HEK293 (cell line): ENCODE data around the gene MPHOSPH9.

Experiments
- EGR2 ChIP-seq: fragments of 450-650 bp; formaldehyde crosslinking; IDR thresholded peaks from 2 replicates; pipeline ENCODE4 v1.5.1; 2016; ENCODE audit warnings: low read depth, missing biosample characterization, missing genetic modification characterization
- GLIS2 ChIP-seq: fragments of 450-650 bp; formaldehyde crosslinking; IDR thresholded peaks from 2 replicates; pipeline ENCODE4 v1.5.1; 2016; ENCODE audit warnings: missing biosample characterization, missing genetic modification characterization
- HIC1 ChIP-seq: fragments of 450-650 bp; formaldehyde crosslinking; IDR thresholded peaks from 2 replicates; pipeline ENCODE4 v1.5.1; 2016; ENCODE audit warnings: missing biosample characterization, missing genetic modification characterization
- KLF8 ChIP-seq: fragments of 450-650 bp; formaldehyde crosslinking; IDR thresholded peaks from 2 replicates; pipeline ENCODE4 v1.5.1; 2016; ENCODE audit warnings: missing biosample characterization, missing genetic modification characterization
- PBX3 ChIP-seq: sonication (generic); formaldehyde crosslinking; IDR thresholded peaks from 2 replicates; pipeline ENCODE4 v1.8.1; 2022; ENCODE audit warnings: mild to moderate bottlenecking, moderate library complexity, missing genetic modification reagents
- SP3 ChIP-seq: fragments of 450-650 bp; formaldehyde crosslinking; IDR thresholded peaks from 2 replicates; pipeline ENCODE4 v1.5.1; 2016; ENCODE audit warnings: missing biosample characterization, missing genetic modification characterization
- TRIM28 ChIP-seq: IDR thresholded peaks from 2 replicates; pipeline ENCODE4 v1.6.1; 2011; ENCODE audit warnings: low read length, control low read depth, borderline replicate concordance
- YY1 ChIP-seq: fragments of 450-650 bp; formaldehyde crosslinking; IDR thresholded peaks from 2 replicates; pipeline ENCODE4 v1.5.1; 2018; ENCODE audit warnings: missing biosample characterization, missing genetic modification characterization
- ZBTB20 ChIP-seq: fragments of 450-650 bp; formaldehyde crosslinking; IDR thresholded peaks from 2 replicates; pipeline ENCODE4 v1.5.1; 2016; ENCODE audit warnings: missing biosample characterization, missing genetic modification characterization
- ZBTB8A ChIP-seq: fragments of 450-650 bp; formaldehyde crosslinking; IDR thresholded peaks from 2 replicates; pipeline ENCODE4 v1.5.1; 2016; ENCODE audit warnings: missing biosample characterization, missing genetic modification characterization
- ZNF23 ChIP-seq: fragments of 450-650 bp; formaldehyde crosslinking; IDR thresholded peaks from 2 replicates; pipeline ENCODE4 v1.5.1; 2016; ENCODE audit warnings: missing biosample characterization, missing genetic modification characterization, borderline replicate concordance
- ZNF239 ChIP-seq: fragments of 450-650 bp; formaldehyde crosslinking; IDR thresholded peaks from 2 replicates; pipeline ENCODE4 v1.5.1; 2016; ENCODE audit warnings: missing biosample characterization, missing genetic modification characterization
- ZNF518A ChIP-seq: fragments of 450-650 bp; formaldehyde crosslinking; conservative IDR thresholded peaks from 2 replicates; pipeline ENCODE4 v1.5.1; 2016; ENCODE audit warnings: low read depth, missing biosample characterization, missing genetic modification characterization
- ZNF549 ChIP-seq: fragments of 450-650 bp; IDR thresholded peaks from 2 replicates; pipeline ENCODE4 v1.5.1; 2018; ENCODE audit warnings: missing biosample characterization, missing genetic modification characterization, mild to moderate bottlenecking, inconsistent platforms, moderate library complexity
- ZNF621 ChIP-seq: fragments of 450-650 bp; formaldehyde crosslinking; IDR thresholded peaks from 2 replicates; pipeline ENCODE4 v1.5.1; 2017; ENCODE audit warnings: missing biosample characterization, missing genetic modification characterization
- ZNF677 ChIP-seq: fragments of 450-650 bp; IDR thresholded peaks from 2 replicates; pipeline ENCODE4 v1.5.0; 2018; ENCODE audit warnings: missing biosample characterization, mild to moderate bottlenecking, missing genetic modification characterization, moderate library complexity
- ZXDB ChIP-seq: fragments of 450-650 bp; formaldehyde crosslinking; IDR thresholded peaks from 2 replicates; pipeline ENCODE4 v1.5.1; 2016; ENCODE audit warnings: missing biosample characterization, missing genetic modification characterization
- TF ChIP-seq, protein P1 (sequence below): fragments of 450-650 bp; formaldehyde crosslinking; IDR thresholded peaks from 2 replicates; pipeline ENCODE4 v1.5.1; 2016; ENCODE audit warnings: missing biosample characterization, missing genetic modification characterization
- TF ChIP-seq, protein P2 (sequence below): fragments of 450-650 bp; formaldehyde crosslinking; IDR thresholded peaks from 2 replicates; pipeline ENCODE4 v1.5.1; 2016; ENCODE audit warnings: missing biosample characterization, missing genetic modification characterization

MPHOSPH9 gene

DNA sequence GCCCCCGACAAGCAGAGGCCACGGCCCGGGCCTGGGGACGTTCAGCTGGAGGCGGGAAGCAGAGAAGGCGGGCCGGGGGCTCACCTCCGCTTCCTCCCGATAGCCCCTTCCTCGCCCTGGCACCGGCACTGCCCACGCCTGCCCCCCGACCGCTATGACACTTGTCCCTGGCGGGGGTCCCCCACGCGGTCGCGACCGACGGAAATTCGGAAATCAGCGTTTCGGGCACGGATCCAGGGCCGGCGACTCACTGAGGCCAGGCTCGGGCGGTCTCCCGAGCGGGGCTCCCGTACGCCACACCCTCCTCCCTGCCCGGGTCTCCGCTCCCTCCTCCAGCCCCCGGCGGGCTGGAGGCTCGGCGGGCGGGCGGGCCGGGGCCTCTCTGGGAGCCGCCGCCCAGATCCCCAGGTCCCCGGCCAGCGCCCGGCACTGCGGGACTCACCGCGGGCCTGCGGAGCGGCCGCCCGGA is 82.6 kb downstream of the MPHOSPH9 start (continued):
- no peak for TF ChIP-seq ZNF518A (tag by site-specific recombination)
- TF ChIP-seq YY1: no peak
- peak; percentile 46; the same call in 1 of the 2 replicates for TF ChIP-seq SP3 (tag by site-specific recombination)
- 0 out of 2 replicates have a peak, but pooled peaks have one; percentile 46 for TF ChIP-seq HIC1
- TF ChIP-seq ZXDB (tag by site-specific recombination): 0 out of 2 replicates have a peak, but pooled peaks have one; percentile 17
- TF ChIP-seq ZNF621 (tag by site-specific recombination): no peak
- TF ChIP-seq ZBTB20 (tag by site-specific recombination): peak; percentile 86
- no peak for TF ChIP-seq ZNF549 (tag by site-specific recombination)
- 0 out of 2 replicates have a peak, but pooled peaks have one; percentile 0 for TF ChIP-seq ZNF677 (tag by site-specific recombination)
- peak; percentile 34; the same call in 1 of the 2 replicates for TF ChIP-seq KLF8
- no peak for TF ChIP-seq EGR2 (tag by site-specific recombination)
- TF ChIP-seq, protein P1, sequence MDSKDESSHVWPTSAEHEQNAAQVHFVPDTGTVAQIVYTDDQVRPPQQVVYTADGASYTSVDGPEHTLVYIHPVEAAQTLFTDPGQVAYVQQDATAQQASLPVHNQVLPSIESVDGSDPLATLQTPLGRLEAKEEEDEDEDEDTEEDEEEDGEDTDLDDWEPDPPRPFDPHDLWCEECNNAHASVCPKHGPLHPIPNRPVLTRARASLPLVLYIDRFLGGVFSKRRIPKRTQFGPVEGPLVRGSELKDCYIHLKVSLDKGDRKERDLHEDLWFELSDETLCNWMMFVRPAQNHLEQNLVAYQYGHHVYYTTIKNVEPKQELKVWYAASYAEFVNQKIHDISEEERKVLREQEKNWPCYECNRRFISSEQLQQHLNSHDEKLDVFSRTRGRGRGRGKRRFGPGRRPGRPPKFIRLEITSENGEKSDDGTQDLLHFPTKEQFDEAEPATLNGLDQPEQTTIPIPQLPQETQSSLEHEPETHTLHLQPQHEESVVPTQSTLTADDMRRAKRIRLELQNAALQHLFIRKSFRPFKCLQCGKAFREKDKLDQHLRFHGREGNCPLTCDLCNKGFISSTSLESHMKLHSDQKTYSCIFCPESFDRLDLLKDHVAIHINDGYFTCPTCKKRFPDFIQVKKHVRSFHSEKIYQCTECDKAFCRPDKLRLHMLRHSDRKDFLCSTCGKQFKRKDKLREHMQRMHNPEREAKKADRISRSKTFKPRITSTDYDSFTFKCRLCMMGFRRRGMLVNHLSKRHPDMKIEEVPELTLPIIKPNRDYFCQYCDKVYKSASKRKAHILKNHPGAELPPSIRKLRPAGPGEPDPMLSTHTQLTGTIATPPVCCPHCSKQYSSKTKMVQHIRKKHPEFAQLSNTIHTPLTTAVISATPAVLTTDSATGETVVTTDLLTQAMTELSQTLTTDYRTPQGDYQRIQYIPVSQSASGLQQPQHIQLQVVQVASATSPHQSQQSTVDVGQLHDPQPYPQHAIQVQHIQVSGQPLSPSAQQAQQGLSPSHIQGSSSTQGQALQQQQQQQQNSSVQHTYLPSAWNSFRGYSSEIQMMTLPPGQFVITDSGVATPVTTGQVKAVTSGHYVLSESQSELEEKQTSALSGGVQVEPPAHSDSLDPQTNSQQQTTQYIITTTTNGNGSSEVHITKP (tag by site-specific recombination): 0 out of 2 replicates have a peak, but pooled peaks have one; percentile 30
- peak; percentile 36; the same call in 1 of the 2 replicates for TF ChIP-seq ZBTB8A (tag by site-specific recombination)
- no peak for TF ChIP-seq ZNF239 (tag by site-specific recombination)
- no peak for TF ChIP-seq ZNF23 (tag by site-specific recombination)
- TF ChIP-seq, protein P2, sequence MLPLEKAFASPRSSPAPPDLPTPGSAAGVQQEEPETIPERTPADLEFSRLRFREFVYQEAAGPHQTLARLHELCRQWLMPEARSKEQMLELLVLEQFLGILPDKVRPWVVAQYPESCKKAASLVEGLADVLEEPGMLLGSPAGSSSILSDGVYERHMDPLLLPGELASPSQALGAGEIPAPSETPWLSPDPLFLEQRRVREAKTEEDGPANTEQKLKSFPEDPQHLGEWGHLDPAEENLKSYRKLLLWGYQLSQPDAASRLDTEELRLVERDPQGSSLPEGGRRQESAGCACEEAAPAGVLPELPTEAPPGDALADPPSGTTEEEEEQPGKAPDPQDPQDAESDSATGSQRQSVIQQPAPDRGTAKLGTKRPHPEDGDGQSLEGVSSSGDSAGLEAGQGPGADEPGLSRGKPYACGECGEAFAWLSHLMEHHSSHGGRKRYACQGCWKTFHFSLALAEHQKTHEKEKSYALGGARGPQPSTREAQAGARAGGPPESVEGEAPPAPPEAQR (tag by site-specific recombination): no peak
- no peak for TF ChIP-seq TRIM28
- TF ChIP-seq PBX3 (CRISPR knock-in tag): 0 out of 2 replicates have a peak, but pooled peaks have one; percentile 11
- peak; percentile 72 for TF ChIP-seq GLIS2 (tag by site-specific recombination)
- TF ChIP-seq, all 188 proteins: peak for 20
